Lower leg skin (tissue), 4 donors: Measurements from ENCODE around the gene ANKRD13B. TPM values are rescaled to one million over a fixed set of nuclear protein-coding genes. Genes with fewer than 3 reads are reported as not detected.

Source experiments
- DNase-seq, 2 donors: peaks; one replicate each; pipeline ENCODE4 v3.0.0-alpha.2; 2019; ENCODE audit warnings: low spot score in 2 of 2
- H3K4me3 ChIP-seq: fragments of 200-600 bp; sonication (generic); 2 replicates; pipeline ENCODE4 v1.5.1; 2017; ENCODE audit warnings: mild to moderate bottlenecking, low read depth; ENCODE audit not compliant: poor library complexity, severe bottlenecking
- CTCF ChIP-seq, 3 donors: fragments of 450-650 bp; IDR thresholded peaks; one replicate each; pipeline ENCODE4 v1.5.1; 2016; ENCODE audit warnings: antibody characterized with exemption in 3 of 3, mild to moderate bottlenecking in 3 of 3, moderate library complexity in 2 of 3
- POLR2A ChIP-seq, 2 donors: fragments of 450-650 bp; IDR thresholded peaks; one replicate each; pipeline ENCODE4 v1.6.1; 2016 to 2017; ENCODE audit warnings: antibody characterized with exemption in 2 of 2, mild to moderate bottlenecking in 1 of 2, moderate library complexity in 1 of 2
- WGBS, 2 donors: methylation state at CpG; one replicate each; pipeline ENCODE4 v1.1.5; 2018; 5-methylcytosine and 5-hydroxymethylcytosine counted together
- intact Hi-C: fragments of 100-400 bp; cut with DNase I; formaldehyde crosslinking; loops from one replicate; pipeline ENCODE4 v1.15.0; 2023; ENCODE audit warnings: low total_unique reads
- total RNA-seq, 4 donors: library from RNA; depleted of rRNA; stranded (reverse); fragments of >200 nt; gene quantifications; one replicate each; pipeline ENCODE4 v1.1.0, GENCODE V29; 2016

Gene ANKRD13B
- total RNA-seq, 4 donors from 2014 or later, result 8.1 to 18.8 (median 11.7) TPM

DNA sequence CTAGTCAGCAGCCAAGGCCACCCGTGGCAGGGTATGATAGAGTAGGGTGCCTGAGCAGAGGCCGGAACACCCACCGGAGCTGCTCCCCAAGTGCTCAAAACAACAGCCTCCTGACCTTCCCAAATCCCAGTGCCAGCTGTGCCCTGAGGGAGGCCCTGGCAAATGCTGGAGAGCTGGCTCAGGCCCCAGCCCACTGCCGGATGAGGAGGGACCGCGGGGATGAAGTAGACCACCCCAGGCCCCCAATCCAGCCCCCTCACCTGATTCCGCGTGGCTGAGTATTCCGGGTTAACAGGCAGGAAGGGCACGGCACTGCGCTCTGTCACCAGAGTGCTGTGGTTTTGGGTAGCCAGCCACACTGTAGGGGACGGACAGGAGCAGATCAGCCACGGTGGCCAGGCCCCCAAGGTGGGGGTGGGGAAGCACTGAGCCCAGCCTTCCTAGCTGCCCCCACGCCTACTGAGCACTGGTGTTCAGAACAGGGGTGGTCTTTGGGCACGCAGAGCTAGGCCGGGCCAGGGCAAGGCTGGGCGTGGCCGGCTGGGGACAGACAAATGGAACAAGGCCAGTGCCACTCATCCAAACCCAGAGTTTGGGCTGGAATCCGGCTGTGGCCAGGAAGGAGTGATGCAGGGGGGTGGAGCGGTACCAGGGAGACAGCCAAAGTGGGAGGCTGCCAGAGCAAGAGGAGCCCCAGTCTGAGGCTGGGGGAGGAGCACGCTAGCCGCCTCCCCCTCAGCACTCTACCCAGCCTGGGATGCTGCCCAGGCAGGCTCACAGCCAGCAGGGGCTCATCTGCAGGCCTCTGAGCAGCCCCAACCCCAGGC, 15.3 kb upstream of the ANKRD13B start:
- DNase-seq, result peak in 1 of 2 donors; percentile 14
- whole genome bisulfite sequencing, 2 donors, result 55 to 70% methylated on average over 18 to 22 of the region's 22 CpGs
- intact Hi-C loops, result loop anchor here (5.0 kb wide), 1 partner anchor 35 kb away; no protein-coding TSS in a partner anchor
- TF ChIP-seq POLR2A (IDR thresholded peaks at IDR 0.05) (no peak), CTCF (IDR thresholded peaks at IDR 0.05) (no peak)
- no peak overlapping the region for H3K4me3 ChIP-seq

- 84 to 90% methylated on average over 14 of the region's 14 CpGs for WGBS, 2 donors
- TF ChIP-seq POLR2A (IDR thresholded peaks at IDR 0.05), result no peak
- no peak for TF ChIP-seq CTCF (IDR thresholded peaks at IDR 0.05)
- intact Hi-C loops, result loop anchor here (5.0 kb wide), 1 partner anchor 33 kb away; no protein-coding TSS in a partner anchor
- H3K4me3 ChIP-seq, result no peak overlapping the region
- DNase-seq, result no peak
Observed at GRCh38 chr17:29578626-29579485, 14.1 kb upstream of the ANKRD13B start.

DNA sequence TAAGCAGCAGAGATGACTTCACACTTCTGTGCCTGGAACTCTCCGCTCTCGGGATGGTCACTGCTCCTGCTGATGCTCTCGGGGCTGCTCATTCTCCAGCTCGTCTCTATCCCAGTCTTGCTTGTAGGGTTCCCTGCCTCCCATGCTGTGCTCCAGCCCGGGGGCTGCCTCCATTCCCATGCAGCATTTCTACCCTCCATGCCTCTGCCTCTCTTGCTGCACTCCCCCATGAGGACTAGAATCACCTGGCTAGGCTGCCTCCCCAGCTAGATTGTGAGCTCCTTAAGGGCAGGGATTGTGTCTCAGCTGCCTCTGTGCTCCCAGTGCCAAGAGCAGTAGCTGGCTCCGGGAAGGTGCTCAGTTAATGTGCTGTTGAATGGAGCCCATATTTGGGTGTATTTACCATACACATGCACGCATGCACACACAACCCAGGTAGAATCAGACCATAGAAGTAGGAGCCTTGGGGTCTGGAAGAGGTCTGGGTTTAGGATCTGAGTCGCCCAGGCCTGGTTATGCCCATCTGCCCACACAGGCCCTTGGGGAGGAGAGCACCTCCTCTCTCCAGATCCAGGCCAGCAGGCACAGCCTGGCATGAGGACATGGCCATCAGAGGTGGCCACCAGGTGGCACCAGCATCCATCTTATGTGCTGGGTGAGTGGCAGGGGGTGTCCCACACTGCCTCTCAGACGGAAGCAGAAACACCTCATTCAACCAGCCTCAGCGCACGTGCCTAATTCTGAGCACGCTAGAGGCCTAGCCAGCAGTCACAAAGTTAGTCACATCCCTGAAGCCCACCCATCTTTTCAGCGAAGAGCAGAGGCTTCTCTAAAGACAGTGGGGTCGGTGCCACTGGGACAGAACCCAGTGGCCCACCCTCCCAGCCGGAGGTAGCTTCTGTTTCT, 12.8 kb upstream of the ANKRD13B start:
- DNase-seq, result peak; percentile 75 to 97
- no peak overlapping the region for H3K4me3 ChIP-seq
- 59 to 63% methylated on average over 14 to 15 of the region's 15 CpGs for WGBS, 2 donors
- peak in 1 of 3 donors; percentile 44 for TF ChIP-seq CTCF (IDR thresholded peaks at IDR 0.05)
- no peak for TF ChIP-seq POLR2A (IDR thresholded peaks at IDR 0.05)
- intact Hi-C loops, result loop anchor here (5.0 kb wide), 1 partner anchor 32 kb away; no protein-coding TSS in a partner anchor

DNA sequence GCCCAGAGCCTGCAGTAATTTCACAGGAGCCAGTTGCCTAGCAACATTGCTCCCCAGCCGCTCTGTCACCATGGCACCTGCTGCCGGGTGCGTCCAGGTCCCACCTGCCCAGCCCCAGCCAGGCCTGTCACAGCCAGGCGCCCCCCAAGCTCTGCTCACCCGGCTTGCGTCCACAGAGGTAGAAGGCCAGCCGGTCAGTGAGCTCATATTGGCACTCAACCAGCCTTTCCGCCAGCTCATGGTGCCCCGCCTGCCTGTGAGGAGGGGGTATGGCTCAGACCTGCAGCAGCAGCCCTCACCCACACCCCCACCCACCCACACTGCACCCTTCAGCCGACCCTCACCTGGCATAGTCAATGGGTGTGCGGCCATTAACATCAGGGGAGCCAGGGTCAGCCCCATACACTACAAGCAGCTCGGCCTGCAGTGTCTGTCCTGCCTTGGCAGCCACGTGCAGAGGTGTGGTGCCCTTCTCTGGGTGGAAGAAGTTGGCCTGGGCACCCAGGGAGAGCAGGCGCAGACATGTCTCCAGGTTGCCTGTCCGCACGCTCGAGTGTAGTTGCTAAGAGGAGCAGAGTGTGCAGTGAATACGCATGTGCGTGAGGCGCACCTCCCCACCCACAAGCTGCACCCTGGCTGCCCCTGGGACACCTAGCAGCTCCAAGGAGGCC, 11.2 kb upstream of the ANKRD13B start:
- 59 to 68% methylated on average over 13 to 20 of the region's 20 CpGs for WGBS, 2 donors
- DNase-seq, result peak in 1 of 2 donors; percentile 60
- intact Hi-C loops, result no loop called here
- no peak for TF ChIP-seq CTCF (IDR thresholded peaks at IDR 0.05)
- no peak overlapping the region for H3K4me3 ChIP-seq
